Measurements from ENCODE around the gene SYT7.

Gene SYT7

DNA sequence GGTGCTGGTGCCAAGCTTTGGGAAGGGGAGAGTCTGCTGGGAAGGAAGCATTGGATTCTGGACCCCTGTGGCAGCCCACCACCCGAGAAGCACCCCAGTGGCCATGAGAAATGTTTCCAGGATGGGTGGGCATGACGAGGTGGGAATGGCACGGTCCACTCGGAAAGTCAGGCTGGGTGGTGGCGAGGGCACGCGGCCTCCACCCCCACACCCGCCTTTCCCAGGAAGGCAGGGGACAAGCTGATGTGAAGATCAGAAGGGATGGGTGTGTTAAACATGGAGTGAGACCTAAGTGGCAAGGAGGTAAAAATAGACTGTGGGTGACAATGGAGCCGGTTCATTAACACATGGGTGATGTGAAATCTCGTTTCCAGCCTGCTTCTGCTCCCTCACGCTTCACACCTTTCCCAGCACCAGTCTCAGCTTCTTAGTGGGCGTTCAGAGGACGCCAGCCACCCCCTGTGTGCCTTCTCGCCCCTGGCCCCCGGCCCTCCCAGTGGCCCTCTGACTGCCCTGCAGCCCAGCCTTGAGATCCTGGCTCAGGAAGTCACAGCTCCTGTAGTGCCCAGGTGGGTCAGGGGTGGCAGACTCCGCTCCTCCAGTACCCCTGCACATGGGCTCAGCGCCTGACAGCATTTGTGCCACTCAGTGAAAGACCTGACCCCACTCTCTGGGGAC lies 44.7 kb downstream of the SYT7 start:
- DNase-seq (ENCODE audit: low spot score) = no peak

DNA sequence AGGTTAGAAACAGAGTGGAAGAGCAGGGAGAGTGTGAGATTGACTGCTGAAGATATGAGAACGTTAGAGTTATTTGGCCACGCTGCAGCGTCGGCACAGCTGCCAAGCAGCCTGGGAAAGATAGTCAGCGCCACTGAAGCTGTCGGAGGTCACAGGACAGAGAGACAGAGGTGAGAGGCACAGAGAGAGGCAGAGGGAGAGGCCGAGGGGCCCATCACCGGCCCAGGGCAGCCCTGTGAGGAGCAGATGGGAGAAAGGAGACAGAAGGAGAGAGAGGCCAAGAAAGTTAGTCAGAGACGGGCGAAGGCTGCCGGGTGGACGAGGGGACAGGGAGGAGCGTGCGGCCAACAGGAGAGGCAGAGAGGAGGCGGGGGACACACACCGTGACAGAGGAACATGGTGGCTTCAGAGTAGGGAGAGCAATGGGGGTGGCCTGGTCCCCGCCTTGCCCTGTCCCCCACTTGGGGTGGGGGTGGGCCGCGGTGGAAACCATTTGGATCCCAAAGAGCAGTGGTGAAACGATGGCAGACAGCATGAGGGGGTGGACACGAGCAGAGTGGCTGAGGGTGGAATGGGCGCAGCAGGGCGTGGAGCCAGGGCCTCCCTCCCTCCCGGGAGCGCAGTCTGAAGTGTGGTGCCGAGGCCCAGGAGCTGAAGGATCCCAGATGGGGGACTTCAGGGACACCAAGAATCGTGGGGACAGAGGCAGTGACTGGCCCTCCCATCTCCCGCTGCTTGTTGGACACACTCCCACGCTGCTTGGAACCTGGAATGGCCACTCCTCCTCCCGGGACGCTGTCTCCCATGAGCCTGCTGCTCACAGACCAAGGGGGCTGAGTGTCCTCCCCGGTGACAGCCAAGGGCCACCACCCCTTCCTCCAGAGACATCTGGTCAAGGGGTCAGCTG lies 45.7 kb downstream of the SYT7 start:
- no peak for DNase-seq (ENCODE audit: low spot score)

DNA sequence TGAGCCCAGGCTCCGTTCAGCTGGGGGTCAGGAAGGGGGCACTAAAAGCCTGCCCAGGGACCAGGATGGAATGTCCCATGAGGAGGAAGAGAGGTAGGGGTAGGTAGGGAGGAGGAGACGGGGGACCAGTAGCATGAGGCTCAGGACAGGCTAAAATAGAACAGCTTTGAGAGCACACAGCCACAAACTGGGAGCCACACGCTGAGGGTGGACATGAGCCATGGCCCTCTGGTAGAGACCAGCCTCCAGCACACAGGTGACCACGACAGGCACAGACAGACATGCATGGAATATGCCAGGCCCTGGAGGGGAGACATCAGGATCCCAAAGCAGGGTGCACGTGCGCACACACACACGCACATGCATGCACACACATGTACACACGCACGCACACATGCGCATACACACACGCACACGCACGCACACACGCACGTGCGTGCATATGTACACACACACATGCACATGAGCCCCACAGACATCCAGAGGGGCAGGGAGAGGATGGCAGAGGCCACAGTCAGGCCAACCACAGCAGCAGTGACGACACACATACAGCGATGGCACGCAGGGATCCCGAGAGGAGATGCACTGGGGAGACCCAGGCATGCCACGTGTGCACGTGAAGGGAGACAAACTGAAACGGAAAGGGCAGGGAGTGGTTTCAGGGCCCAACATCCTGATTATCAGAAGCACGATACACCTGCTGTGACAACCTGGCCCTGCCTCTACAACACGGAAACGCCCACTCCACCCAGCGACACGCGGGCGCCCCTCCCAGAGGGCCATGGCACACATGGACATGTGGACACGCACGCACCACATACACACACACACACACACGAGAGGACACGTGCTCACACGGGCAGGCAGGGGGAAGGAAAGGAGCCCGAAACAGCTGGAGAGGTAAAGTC lies 46.6 kb downstream of the SYT7 start:
- no peak for DNase-seq (ENCODE audit: low spot score)

DNA sequence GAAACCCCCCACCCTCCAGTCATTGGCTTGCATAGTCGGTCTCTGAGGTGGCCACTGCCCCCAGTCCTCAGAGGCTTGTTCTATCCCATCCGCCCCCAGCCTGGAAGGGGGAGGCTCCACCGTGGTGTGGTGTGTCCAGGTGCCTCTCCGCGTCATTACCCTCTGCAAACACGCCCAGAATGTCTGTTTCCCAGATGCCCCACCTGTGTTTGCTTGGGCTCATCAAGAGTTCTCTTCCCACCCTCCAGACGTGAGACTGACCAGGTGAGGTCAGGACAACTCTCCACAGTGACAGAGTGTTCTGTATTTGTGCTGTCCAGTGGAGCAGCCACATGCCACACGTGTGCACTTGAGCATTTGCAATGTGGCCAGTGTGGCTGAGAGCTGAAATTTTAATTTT lies 47.5 kb downstream of the SYT7 start:
- no peak for DNase-seq (ENCODE audit: low spot score)

DNA sequence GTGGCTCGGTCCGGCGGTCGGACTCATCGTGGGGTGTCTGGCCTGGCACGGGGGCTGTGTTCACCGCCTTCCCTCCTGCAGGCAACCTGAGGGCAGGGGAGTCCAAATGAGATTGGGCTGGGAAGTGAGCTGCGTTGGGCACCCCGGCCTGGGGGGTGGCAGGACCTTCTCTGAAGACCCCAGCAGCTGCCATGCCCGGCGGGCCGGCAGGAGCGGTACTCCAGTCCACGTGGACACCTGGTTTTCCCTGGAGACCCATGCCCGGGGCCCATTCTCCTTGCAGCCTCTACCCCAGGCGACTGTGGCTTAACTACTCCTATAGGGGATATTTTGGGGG lies 47.9 kb downstream of the SYT7 start:
- DNase-seq (ENCODE audit: low spot score) = no peak

DNA sequence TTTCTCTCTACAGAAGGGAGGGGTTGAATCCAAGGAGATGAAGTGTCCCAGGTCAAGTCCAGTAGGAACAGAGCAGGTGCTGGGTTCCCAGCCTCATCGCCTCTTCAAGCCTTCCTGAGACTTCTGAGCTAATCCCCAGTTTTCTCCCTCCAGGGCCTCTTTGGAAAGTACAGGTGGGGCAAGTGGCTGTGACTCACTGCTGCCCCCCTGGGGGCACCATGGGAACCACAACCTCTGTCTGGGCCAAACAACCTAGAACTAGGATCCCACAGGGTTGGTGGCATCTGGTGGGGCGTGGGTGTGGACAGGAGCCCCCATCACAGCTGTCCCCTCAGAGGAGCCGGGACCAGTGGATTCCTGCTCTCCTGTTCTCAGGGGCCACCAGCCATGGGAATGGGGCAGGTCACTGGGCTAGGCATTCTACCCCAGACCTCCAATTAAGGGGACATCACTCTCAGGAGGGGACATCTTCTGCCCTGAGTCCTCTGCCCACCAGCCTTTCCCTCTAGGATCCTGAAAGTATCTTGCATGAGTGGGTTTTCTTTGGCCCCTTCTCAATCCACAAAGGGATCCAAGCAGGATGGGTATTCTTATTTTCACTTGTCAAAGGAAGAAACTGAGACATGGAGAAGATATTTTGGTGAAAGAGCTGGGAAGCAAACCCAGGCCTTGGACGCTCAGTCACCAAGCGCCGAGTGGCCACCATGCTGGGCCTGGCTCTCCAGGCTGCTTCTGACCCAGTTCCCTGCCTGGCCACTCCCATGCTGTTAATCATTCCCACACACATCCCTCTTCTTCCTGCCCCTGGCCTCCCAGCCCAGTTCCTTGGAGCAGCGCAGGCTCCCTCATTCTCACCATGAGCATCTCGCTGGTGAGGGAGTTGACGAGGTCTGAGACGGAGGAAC lies 48.5 kb downstream of the SYT7 start:
- peak; percentile 73 for DNase-seq (ENCODE audit: low spot score)

DNA sequence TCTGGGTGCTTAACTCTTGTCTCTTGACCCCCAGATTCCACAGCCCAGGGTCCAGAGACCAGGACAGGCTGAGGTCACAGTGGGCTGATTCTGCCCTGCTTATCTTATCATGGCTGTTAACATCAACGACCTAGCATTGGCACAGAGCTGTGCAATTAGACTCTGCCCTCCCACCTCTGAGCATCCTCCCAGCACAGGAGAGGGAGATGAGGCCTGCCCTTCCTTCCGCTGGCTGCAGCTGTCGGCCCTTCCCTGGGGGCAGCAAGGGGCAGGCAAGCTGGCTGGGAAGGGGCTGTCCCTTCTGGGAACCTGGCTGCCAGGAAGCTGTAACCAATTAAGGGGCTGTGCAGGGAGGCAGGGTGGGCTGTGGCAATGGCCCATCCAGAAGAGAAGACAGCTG lies 49.8 kb downstream of the SYT7 start:
- no peak for DNase-seq (ENCODE audit: low spot score)

DNA sequence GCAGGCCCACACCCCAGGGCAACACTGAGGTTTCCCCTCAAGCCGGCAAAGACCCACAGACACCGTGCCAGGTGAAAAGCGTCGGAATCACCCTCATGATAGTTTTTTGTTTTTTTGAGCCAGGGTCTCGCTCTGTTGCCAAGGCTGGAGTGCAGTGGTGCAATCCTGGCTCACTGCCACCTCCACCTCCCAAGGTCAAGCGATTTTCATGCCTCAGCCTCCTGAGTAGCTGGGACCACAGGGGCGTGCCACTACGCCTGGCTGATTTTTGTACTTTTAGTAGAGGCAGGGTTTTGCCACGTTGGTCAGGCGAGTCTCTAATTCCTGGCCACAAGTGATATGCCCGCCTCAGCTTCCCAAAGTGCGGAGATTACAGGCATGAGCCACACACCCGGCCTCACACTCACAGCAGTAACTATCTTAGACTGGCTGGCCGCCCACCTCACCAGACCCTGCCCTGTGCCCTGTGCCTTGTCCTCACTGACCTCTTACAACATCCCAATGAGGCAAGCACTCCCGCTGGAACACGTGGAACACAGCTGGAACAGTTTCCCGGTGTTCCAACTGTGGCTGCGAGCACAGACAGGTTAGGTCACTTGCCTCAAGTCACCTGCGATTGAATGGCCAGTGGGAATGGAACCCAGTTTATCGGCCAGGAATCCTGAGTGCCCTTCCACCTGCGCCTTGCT lies 51.2 kb downstream of the SYT7 start:
- no peak for DNase-seq (ENCODE audit: low spot score)

DNA sequence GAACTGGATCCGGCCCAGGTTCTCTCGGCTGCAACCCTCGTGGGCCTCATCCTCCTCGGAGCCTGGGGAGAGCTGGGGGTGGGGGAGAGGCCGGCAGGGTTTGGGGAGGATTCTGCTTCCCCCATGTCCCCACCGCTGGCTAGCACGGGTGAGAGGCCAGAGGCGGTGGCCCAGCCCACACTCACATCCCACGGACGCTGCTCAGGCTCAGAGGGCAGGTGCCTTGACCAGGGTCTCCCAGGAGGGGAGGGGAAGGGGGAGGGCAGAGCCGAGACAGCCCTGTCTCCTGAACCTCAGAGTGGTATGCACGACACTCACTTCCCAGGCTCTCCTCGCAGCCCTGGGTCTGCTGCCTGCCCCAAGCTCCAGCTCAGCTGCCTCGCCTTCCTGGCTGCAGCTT lies 52.8 kb downstream of the SYT7 start:
- no peak for DNase-seq (ENCODE audit: low spot score)

DNA sequence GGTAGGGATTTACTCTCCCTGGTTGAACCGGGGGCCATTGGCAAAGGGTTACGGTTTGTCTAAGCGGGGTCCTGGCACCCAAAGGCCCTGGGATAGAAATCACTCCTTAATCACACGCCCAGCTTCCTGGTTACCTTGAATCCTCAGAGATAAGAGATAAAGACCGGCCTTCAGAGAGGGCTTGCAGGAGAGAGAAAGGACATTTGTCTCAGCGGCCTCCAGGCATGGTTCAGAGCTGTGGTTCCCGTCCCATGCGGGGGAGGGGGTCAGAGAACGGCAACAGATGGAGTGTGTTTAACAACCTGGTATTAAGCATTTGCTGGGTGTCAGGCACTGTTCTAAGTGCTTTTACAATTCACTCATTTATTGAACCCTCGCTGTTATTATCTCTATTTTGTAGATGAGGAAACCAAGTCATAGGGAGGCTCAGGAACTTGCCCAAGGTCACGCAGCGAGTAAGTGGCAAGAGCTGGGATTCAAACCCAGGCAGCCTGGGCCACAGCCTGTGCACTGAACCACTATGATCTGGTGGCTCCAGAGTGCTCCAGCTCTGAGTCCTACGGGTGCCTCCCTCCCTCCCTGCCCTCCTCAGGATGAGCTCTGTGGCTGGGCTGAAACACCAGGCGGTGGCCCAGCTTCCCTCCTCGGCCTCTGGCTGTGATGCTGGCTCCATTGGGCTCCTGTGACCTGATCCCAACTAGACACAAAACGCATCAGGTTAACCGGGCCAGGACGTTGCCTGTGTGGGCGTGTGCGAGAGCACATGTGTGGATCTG lies 53.7 kb downstream of the SYT7 start:
- no peak for DNase-seq (ENCODE audit: low spot score)

DNA sequence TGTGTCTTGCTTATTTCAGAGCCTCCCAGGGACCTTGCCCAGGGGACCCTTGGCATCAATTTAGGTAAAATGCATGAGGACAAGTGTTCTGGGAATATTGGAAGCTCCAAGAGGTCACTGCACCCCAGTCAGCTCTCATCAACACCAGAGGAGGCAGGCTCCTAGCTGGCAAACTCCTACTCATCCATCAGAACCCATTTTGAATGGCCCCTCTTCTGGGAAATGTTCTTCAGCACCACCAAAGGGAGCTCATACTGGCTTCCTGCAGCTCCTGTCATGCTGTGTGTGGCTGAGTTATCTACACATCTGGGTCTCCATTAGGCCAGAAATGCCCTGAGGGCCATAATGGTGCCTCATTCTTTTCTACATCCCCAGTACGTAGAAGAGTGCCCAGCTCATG lies 54.6 kb downstream of the SYT7 start:
- no peak for DNase-seq (ENCODE audit: low spot score)

DNA sequence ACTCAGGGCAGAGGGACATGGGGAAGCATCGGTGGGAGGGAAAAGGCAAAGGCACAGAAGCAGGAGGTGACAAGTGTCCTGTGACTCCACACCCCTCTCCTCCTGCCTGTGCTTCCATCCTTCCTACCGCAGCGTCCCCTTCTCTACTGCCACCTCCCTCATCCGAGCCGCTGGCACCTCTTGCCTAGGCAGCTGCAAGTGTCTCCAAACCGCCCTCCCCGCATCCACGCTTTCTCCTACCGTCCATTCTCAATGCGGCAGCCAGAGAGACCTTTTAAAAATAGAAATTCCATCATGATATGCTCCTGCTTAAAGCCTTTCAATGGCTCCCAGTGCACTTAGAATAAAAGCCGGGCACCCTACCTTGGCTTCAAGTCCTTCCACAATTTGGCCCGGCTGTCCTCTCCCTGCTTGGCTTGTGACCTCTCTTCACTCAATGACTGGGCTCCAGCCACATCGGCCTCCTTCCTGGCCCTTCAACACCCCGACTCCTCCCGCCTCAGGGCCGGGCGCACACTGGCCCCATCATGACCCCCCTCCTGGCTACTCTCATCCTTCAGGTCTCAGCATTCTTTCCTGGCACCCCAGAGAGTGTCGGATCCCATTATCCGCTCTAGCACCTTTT lies 55.8 kb downstream of the SYT7 start:
- DNase-seq (ENCODE audit: low spot score) = no peak

DNA sequence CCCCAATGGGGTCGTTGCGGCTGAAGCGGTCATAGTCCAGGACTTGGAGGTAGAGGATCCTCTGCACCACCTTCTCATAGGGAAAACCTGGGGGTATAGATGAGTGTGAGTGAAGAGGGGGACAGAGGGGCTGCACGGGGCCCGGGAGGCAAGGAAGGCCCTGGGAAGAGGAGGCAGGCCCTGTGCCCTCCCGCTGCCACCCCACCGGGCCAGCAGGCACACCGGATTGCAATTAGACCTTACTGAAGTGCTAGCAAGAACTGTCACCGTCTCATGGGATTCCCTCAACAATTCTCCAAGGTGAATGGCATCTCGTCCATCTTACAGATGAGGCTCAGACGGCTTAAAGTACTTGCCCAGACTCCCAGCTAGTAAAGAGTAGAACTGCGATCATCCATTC lies 56.4 kb downstream of the SYT7 start:
- DNase-seq (ENCODE audit: low spot score) = no peak

DNA sequence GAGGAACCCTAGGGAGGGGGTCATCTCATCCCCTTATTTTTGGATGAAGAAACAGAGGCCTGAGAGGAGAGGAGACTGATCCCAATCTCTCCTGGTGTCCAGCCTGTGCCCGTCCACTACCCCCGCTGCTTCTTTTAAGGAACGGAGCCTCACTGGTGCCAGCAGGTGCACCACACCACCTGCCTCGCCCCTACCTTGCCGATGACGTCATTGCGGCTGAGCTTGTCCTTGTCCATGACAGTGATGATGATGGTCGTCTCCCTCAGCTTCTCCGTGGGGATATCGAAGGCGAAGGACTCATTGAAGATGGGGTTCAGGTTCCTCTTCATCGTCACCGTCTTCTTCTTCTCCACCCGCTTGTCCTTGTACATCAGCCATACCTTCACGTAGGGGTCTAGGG lies 58.0 kb downstream of the SYT7 start:
- DNase-seq (ENCODE audit: low spot score) = no peak

DNA sequence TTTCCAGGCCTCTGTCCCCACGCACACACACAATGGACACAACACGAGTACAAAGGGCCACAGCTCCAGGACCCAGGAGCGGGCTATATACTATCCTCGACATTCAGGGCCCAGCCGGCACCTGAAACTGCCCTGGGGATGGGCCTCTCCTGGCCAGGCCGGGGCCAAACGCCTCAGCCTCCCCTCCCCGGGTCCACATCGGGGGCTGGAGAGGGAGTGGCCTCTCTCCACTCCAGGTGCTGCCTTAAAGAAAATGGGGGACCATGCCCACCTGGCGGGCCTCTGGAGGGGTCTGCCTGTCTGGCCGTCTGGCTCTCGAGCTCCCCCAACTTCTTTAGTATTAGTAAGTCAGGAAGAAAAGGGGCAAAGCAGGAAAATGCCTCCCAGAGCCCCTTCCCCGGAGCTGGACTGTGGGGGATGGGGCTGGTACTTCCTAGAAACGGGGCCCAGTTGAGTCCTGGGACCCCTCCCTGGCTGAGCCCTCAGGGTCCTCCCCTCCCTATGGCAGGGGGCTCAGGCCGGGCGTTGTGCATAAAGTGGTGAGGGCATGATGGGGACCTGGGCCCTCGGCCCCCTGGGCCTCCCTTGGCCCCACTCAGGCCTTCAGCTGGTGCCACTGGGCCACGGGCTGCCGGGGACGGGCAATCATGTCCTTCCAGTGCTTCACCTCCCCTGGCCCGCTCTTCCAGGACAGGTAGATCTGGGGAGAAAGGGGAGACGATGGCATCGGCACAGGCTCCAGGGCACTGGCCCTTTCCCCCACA lies 62.7 kb downstream of the SYT7 start:
- DNase-seq (ENCODE audit: low spot score) = no peak

DNA sequence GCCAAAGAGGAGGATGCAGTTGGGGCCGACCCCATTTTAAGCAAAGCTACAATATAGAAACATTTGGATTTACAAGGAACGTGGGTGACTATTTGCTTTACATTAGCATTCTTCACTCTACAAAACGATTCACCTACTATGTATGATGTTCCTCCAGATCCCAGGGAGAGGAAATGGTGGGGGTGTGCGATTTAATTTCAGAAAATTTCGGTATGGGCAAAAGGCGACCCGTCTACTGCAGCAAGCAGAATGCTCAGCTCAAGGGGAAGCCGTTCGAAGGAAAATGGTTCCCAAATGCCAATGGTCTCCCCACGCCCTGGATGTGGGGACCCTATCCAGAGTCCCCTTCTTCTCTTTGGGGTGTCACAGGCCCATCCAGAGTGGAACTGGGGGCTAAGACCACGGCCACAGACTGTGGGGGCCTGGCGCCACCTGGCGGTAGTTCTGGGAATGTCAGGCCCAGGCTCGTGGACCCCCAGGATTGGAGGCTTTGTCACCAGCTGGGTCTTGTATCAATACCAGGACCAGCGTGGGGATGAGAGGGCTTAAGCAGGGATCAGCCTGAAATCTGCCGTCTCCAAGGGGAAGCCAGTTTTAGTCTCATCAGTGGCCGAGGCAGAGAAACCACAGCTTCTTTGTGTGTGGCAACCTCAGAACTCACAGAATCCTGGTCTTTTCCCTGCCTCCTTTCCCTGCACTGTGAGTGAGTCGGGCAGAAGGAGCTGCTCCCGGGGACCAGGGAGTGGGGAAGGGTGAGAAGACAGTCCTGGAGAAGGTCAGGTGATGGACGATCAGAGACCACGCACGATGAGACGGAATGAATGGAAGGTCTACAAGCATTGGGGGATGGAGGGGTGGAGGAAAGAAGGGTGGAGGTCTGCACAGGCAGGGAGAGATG lies 64.0 kb downstream of the SYT7 start:
- DNase-seq (ENCODE audit: low spot score) = peak; percentile 84

DNA sequence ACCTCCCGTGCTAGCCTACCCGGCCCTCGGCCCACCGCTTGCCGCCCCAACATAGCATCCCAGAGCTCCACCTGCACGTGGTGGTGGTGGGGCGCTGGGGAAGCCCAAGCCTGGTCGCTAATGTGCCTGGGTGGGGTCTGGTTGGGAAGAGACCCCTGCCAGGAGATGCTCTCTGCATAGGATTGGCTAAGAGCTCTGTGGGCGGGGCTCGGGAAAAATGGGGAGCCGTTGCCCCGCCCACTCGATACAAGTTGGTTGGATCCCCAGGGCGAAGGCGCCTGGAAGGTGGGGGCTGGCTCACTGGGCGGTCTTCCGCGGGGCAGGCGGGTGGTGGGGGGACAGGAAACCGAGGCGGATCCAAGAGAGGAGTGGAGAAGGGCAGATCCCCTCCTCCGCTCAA lies 64.7 kb downstream of the SYT7 start:
- no peak for DNase-seq (ENCODE audit: low spot score)

DNA sequence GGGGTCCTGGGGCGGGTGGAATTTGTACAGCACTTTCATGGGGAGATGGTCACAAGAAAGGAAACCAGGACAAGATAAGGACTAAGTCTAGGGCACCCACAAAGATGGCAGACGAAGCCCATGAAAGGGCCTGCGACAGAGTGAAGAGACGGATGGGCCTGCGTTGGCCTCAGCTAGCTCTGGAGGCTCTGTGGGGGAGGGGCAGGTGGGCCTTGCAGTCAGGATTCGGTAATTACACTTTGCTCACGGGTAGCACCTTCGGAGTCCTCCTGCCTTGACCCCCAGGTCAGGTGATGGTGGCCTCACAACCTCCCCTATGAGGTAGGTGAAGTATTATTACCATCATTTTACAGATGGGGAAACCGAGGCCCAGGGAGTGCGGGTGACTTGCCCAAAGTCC lies 65.2 kb downstream of the SYT7 start:
- no peak for DNase-seq (ENCODE audit: low spot score)
